Stimulated activated CD8-positive, alpha-beta memory T cell treated with anti-CD3 and anti-CD28 coated beads, Interleukin-7, amount 100 ng/mL, for 1 hour (primary cell): ENCODE data around the gene MRPL27.

Experiments
- DNase-seq, 2 donors: peaks; one replicate each; pipeline ENCODE4 v3.0.0-alpha.2; 2020; ENCODE audit warnings: low read depth in 2 of 2

MRPL27 gene

GRCh38 chr17:50386510-50386909 is 13.5 kb upstream of the MRPL27 start:
- DNase-seq = no peak

- no peak for DNase-seq
Observed at GRCh38 chr17:50382931-50383330, 9.9 kb upstream of the MRPL27 start.

DNA sequence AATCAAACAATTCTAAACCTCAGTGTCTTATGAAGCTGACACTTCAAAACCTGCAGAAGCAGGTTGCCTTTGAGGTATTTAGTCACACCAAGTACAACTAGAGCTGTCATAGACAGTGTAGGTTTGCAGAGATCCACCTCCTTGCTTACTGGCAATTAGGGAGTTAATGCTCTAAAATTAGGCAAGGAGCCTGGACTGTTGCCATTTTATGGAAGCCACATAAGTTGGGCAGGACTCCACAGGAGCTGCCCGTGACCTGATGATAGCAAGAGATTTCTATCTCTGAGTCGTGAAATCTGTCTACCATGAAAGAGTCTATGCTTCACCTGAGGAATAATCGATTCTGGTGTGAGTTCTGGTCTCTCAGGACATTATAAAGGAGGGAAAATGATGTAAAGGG is 8.9 kb upstream of the MRPL27 start:
- no peak for DNase-seq

DNA sequence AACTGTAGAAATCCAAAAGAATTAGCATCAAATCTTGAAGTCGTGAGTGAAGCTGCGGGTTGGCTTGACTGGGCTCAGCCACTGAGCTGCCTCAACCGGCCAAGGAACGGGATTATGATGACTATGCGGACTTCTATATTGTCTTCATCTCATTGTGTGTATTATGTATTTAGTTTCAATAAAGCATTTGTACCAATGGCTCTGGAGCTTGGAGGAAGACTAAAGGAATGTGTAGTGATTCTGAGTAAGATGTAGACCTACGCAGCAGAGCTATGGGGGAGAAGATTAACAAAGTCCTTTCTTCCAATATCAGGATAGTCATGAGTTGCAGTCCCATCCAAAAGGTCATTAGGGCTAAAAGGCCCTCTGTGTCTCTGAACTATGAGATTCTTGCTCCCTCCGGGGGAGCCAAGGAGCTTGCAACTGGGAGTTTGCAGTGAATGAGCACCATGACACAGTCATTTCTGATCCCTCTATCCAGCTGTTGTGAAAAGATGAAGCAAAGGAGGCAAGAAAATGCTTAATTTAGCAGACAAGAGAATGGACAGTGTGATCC is 8.4 kb upstream of the MRPL27 start:
- no peak for DNase-seq

- no peak for DNase-seq
Observed at GRCh38 chr17:50380369-50381259, 7.6 kb upstream of the MRPL27 start.

- DNase-seq = no peak
Observed at GRCh38 chr17:50379351-50380132, 6.6 kb upstream of the MRPL27 start.

GRCh38 chr17:50375858-50376538 is 3.0 kb upstream of the MRPL27 start:
- DNase-seq = no peak

DNA sequence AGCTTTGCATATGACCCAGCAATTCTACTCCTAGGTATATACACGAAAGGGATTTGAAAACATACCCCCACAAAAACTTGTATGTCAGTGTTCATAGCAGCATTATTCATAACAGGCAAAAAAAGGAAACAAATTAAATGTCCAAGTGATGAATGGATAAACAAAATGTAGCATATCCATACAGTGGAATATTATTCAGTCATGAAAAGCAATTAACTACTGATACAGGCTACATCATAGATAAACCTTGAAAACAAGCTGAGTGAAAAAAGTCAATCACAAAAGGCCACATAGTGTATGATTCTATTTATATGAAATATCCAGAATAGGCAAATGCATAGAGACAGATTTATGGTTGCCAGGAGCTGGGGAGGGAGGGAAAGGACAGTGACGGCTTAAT is 721 bp upstream of the MRPL27 start:
- DNase-seq = no peak

DNA sequence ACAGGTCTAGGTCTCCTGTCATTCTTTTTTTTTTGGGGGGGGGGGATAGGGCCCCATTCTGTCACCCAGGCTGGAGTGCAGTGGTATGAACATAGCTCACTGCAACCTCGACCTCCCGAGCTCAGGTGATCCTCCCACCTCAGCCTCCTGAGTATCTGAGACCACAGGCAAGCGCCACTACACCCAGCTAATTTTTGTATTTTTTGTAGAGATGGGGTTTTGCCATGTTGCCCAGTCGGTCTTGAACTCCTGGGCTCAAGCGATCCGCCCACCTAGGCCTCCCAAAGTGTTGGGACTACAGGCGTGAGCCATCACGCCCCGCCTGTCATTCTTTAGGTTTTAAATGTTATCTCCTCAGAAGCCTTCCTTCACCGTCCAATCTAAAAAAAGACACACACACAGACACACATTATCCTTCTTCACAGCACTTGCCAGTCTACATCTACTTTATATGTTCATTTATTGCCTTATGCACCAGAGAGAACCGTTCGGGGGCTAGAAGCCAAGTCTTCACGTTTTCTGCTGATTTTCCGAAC is 694 bp downstream of the MRPL27 start:
- no peak for DNase-seq

DNA sequence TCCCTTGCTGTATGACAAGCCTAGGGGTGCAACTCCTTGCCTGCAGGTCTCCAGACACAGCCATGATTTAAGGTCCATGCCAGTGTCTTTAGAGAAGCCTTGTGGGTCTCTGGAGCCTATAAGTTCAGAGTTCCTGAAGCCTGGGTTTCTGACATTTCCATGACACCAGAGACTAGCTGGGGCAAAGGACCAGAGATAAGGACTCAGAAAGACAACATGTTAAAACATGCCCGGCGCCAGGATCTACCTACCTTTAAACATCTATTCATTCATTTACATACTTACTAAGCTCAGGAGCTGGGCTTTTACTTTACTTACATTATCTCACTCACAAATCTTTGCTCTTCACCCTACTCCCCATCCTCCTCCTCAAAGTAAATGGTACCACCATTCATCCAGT is 1.5 kb downstream of the MRPL27 start:
- no peak for DNase-seq

GRCh38 chr17:50370052-50370451 is 2.9 kb downstream of the MRPL27 start:
- DNase-seq = no peak

DNA sequence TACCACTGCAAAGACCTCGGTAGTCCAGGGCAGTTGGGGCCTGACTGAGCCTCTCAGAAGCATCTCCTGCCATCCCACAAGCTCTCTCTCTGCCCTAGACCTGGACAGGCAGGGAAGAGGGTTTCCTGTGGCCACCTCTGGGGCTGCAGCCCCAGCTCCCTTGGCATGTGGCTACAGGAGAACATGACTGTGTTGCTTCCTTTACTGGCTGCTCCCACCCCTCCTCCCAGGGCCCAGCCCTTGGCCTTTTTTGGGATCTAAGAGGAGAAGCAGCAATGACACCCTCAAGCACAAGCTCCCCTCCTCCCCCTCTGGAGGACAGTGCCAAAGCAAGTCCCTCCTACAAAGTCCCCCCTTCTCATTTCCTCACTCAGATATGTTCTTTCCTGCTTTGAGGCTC is 5.6 kb downstream of the MRPL27 start:
- no peak for DNase-seq

DNA sequence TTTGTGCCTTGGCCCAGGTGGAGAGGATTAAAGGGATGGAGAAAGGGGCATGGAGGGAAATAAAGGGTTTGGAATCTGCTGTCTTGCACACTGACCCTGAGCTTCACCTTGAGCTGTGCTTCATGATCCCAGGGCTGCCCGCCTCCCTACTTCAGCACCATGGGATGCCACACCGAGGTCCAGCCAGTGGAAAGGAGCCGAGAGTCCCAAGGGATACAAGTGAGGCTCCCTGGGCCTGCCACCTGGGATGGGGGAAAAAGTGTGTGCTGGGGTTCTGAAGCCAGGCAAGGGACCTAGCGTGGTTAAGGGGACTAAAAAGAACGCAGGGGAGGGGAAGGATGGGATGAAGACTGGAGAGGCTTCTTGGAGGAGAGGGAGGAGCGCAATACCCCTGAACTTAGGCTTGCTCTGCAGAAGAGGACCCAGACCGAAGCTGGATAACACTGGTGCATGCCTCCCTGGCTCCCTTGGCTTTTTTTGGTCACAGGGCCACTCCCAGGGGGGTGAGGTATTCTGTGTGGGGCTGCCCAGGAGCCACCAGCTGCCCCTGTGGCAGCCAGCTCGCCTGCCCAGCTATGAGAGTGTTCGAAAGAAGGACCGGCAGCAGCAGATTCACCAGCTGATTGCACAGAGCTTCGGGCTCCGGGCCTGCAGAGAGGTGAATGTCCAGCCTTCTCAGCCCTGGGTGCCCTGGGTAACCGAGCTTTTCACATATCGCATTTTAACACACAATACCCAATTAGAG is 7.2 kb downstream of the MRPL27 start:
- no peak for DNase-seq

DNA sequence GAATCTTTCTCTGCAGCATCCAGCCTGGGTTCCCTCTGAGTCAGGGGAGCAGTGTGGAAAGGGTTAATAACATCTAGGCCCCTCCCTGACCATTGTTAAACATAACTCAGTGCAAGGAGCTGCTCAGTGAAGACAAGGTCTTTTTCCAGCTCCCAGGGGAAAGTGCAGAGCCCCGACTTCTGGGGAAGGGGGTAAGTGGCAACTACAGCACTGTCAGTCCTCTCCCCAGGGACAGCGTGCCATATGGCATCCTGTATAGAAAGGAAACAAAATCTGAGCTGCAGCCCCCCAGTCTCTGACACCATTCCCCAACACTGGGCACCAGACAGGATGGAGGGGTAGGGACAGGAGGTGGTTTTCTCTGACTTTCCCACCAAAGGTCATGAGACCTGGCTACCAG is 7.8 kb downstream of the MRPL27 start:
- DNase-seq = no peak

GRCh38 chr17:50364715-50365114 is 8.3 kb downstream of the MRPL27 start:
- DNase-seq = no peak

DNA sequence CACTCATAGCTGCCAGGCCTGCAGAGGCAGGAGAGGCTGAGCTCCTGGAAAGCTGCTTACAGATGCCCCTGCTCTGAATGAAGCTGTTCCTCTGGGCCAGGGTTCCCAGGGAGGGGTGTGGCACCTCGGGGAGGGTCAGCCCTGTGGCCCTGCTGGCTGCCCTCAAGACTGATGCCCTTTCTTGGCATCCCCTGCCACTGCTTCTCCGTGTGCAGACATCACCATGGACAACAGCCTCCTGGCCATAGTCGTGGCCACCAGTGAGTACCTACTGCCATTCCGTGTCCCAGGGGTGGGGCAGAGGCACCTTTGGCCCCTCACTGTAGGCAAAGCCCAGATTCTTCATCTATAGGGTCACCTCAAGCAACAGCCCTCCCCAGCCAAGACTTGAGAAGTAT is 8.9 kb downstream of the MRPL27 start:
- no peak for DNase-seq

GRCh38 chr17:50363217-50364060 is 9.5 kb downstream of the MRPL27 start:
- DNase-seq = no peak

DNA sequence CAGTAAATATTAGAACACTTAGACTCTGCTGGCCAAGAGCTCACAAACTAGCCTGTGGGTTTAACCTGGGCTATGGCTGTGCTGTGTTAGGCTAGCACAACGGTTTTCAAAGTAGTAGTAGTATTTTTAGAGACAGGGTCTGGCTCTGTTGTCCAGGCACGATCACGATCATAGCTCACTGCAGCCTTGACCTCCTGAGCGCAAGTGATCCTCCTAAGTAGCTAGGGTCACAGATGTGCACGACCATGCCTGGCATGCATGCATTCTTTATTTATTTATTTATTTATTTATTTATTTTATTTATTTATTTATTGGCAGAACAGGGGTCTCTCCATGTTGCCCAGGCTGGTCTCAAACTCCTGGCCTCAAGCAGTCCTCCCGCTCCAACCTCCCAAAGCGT is 10.3 kb downstream of the MRPL27 start:
- no peak for DNase-seq

DNA sequence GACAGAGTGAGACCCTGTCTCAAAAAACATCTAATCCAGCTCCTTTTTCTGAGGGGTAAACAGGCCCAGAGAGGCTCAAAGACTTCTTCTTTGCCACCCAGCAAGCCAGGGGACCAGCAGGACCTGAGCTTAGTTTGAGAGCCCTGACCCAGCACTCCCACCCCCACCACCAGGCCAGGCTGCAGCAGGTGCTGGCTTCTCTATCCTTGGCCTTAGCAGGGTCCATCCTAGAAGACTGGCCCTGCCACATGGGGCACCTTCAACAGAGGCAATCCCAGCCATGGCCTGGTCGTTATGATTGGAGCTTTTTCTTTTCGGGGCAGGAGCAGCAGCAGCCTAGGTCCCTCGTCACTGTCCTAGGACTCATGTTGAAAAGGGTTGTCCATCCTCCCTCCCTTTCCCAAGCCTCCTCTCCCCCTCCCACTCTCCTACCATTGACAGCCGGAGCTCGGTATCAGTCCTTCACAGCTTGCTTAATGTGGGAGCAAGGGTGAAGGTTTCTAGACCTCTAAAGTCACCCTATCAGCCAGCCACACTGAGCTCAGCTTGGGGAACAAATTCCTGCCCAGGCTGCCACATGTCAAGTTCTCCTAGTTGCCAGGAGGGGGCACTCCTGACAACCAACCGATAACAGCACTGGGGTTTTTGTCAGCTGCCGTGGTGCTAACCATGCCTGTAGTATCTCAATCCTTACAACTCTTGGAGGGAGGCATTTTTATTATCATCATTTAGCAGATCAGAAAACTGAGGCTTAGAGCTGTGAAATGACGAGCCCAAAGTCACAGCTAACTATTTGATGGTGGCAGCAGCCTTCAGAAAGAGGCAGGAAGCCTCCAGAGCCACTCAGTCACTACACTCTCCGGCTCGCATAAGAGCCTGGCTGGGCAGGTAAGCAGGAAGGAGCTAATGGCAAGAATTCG is 11.2 kb downstream of the MRPL27 start:
- peak in 1 of 2 donors; percentile 19 for DNase-seq
